Measurements from ENCODE around the gene RBMS1. TPM values are rescaled to one million over a fixed set of nuclear protein-coding genes. Genes with fewer than 3 reads are reported as not detected.

Gene RBMS1
- total RNA-seq, 1 donor from 2014 or later: 148 TPM

DNA sequence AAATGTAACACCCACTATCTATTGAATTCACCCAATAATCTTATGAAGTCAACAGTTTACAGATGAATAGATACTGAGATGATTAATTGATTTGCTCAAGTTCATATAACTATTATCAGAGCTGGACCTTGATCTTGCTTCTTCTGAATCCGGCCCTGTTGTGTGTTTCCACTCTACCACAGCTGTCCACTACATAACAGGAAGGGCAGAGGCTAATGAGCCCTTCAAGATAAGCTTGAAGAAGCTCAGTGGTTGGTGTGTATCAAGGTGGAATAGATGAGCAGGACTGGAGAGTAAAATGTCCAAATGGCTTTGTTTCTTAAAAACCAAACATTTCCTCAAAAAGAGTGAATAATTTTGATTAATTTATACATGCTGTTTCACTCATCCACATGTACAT lies 237.1 kb downstream of the RBMS1 start:
- Mint-ChIP-seq H3K27ac (ENCODE audit: unreplicated experiment) (no peak overlapping the region), H3K4me1 (ENCODE audit: low read depth, unreplicated experiment) (peaks cover 29% of the 10 kb centered on the region), H3K27me3 (ENCODE audit: low read depth, unreplicated experiment) (no peaks in the 10 kb centered on the region), H3K36me3 (ENCODE audit: low read depth, unreplicated experiment) (peaks cover 4% of the 10 kb centered on the region), H3K4me3 (ENCODE audit: unreplicated experiment) (no peak overlapping the region), H3K9me3 (ENCODE audit: unreplicated experiment) (peaks cover 1% of the 10 kb centered on the region)
- H3K9me3 ChIP-seq (ENCODE audit: insufficient read depth, low read depth, low read length): no peaks in the 10 kb centered on the region
- TF ChIP-seq, protein P1, sequence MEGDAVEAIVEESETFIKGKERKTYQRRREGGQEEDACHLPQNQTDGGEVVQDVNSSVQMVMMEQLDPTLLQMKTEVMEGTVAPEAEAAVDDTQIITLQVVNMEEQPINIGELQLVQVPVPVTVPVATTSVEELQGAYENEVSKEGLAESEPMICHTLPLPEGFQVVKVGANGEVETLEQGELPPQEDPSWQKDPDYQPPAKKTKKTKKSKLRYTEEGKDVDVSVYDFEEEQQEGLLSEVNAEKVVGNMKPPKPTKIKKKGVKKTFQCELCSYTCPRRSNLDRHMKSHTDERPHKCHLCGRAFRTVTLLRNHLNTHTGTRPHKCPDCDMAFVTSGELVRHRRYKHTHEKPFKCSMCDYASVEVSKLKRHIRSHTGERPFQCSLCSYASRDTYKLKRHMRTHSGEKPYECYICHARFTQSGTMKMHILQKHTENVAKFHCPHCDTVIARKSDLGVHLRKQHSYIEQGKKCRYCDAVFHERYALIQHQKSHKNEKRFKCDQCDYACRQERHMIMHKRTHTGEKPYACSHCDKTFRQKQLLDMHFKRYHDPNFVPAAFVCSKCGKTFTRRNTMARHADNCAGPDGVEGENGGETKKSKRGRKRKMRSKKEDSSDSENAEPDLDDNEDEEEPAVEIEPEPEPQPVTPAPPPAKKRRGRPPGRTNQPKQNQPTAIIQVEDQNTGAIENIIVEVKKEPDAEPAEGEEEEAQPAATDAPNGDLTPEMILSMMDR (IDR thresholded peaks at IDR 0.05; ENCODE audit: insufficient read depth, low read depth, low read length): no peak
- no peak for TF ChIP-seq EZH2 (IDR thresholded peaks at IDR 0.05; ENCODE audit: insufficient read depth, low read length)
- H3K36me3 ChIP-seq (ENCODE audit: insufficient read depth, low read length): no peaks in the 10 kb centered on the region
- peaks cover 4% of the 10 kb centered on the region for H3K4me1 ChIP-seq (ENCODE audit: insufficient read depth, low read length)
- no peak for FAIRE-seq
- H2AFZ ChIP-seq (ENCODE audit: low read depth, low read length): no peak overlapping the region
- H3K79me2 ChIP-seq (ENCODE audit: insufficient read depth, low read length): no peaks in the 10 kb centered on the region
- no peak for DNase-seq (ENCODE audit: low read depth)
- H4K20me1 ChIP-seq (ENCODE audit: insufficient read depth, low read length): no peaks in the 10 kb centered on the region
- no peak overlapping the region for H3K4me3 ChIP-seq (ENCODE audit: insufficient read depth, low read depth, low read length)
- no peak overlapping the region for H3K4me2 ChIP-seq (ENCODE audit: low read length)
- H3K27me3 ChIP-seq (ENCODE audit: insufficient read depth, low read length): no peaks in the 10 kb centered on the region
- H3K9ac ChIP-seq (ENCODE audit: low read length): no peak overlapping the region
- no peak overlapping the region for H3K27ac ChIP-seq (ENCODE audit: low read depth, low read length)

DNA sequence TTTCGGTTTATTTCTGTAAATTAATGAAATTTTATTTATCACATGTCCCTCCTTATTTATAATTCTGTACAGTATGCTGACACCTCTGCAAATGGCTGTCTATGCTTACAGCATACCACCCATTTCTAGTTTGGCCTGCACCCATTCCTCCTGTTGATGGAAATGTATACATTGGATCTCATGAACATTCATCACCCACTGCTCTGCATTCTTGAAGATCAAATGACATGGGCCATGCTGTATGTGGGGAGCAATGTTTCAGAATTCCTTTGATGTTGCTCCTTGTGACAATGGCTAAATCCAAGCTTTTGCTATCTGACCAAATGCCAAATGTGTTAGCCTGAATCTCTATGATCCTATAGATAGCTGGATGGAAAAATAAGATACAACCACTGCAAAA lies 238.2 kb downstream of the RBMS1 start:
- no peak overlapping the region for H3K4me3 ChIP-seq (ENCODE audit: insufficient read depth, low read depth, low read length)
- Mint-ChIP-seq H3K4me1 (ENCODE audit: low read depth, unreplicated experiment) (peaks cover 29% of the 10 kb centered on the region), H3K9me3 (ENCODE audit: unreplicated experiment) (peaks cover 1% of the 10 kb centered on the region), H3K4me3 (ENCODE audit: unreplicated experiment) (no peak overlapping the region), H3K27ac (ENCODE audit: unreplicated experiment) (no peak overlapping the region), H3K36me3 (ENCODE audit: low read depth, unreplicated experiment) (peaks cover 2% of the 10 kb centered on the region), H3K27me3 (ENCODE audit: low read depth, unreplicated experiment) (no peaks in the 10 kb centered on the region)
- peaks cover 4% of the 10 kb centered on the region for H3K4me1 ChIP-seq (ENCODE audit: insufficient read depth, low read length)
- H4K20me1 ChIP-seq (ENCODE audit: insufficient read depth, low read length): no peaks in the 10 kb centered on the region
- no peak overlapping the region for H3K27ac ChIP-seq (ENCODE audit: low read depth, low read length)
- no peak for FAIRE-seq
- no peaks in the 10 kb centered on the region for H3K36me3 ChIP-seq (ENCODE audit: insufficient read depth, low read length)
- no peak overlapping the region for H3K9ac ChIP-seq (ENCODE audit: low read length)
- H3K4me2 ChIP-seq (ENCODE audit: low read length): no peak overlapping the region
- H3K79me2 ChIP-seq (ENCODE audit: insufficient read depth, low read length): no peaks in the 10 kb centered on the region
- H3K27me3 ChIP-seq (ENCODE audit: insufficient read depth, low read length): no peaks in the 10 kb centered on the region
- no peak for TF ChIP-seq EZH2 (IDR thresholded peaks at IDR 0.05; ENCODE audit: insufficient read depth, low read length)
- TF ChIP-seq, protein P1 (IDR thresholded peaks at IDR 0.05; ENCODE audit: insufficient read depth, low read depth, low read length): no peak
- no peaks in the 10 kb centered on the region for H3K9me3 ChIP-seq (ENCODE audit: insufficient read depth, low read depth, low read length)
- H2AFZ ChIP-seq (ENCODE audit: low read depth, low read length): no peak overlapping the region
- DNase-seq (ENCODE audit: low read depth): no peak

DNA sequence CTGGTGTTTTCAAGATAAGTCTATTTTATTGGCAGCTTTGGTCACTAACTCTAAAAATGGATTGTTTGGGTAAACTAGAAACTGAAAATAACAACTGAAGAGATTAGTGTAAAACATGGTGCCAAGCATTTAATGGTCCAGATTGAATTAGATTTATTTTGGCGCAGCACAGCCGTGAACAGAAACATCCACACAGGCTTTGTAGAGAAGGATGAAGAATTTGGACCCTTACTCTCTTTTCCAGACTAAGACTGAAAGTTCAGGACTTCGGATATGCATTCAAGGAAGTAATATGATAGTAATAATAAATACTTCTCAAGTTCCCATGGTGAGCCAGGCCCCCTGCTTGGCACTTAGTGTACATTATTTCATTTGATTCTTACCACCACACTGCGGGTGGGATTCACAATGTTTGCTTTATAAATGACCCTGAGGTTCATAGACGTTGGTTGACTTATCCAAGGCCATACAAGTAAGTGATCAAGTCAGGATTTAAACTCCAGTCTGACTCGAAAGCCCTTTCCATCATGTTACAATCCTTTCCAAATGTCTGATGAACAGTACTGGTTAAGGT lies 239.3 kb downstream of the RBMS1 start:
- no peak overlapping the region for H3K9ac ChIP-seq (ENCODE audit: low read length)
- H3K27me3 Mint-ChIP-seq (ENCODE audit: low read depth, unreplicated experiment): no peaks in the 10 kb centered on the region

More for the DNA sequence above, 239.3 kb downstream of the RBMS1 start:
- Mint-ChIP-seq H3K27ac (ENCODE audit: unreplicated experiment) (no peak overlapping the region), H3K36me3 (ENCODE audit: low read depth, unreplicated experiment) (peaks cover 2% of the 10 kb centered on the region), H3K4me1 (ENCODE audit: low read depth, unreplicated experiment) (peaks cover 29% of the 10 kb centered on the region), H3K4me3 (ENCODE audit: unreplicated experiment) (no peak overlapping the region), H3K9me3 (ENCODE audit: unreplicated experiment) (peaks cover 1% of the 10 kb centered on the region)
- H3K79me2 ChIP-seq (ENCODE audit: insufficient read depth, low read length): no peaks in the 10 kb centered on the region
- no peak overlapping the region for H2AFZ ChIP-seq (ENCODE audit: low read depth, low read length)
- H3K9me3 ChIP-seq (ENCODE audit: insufficient read depth, low read depth, low read length): no peaks in the 10 kb centered on the region
- H3K4me2 ChIP-seq (ENCODE audit: low read length): no peak overlapping the region
- TF ChIP-seq EZH2 (IDR thresholded peaks at IDR 0.05; ENCODE audit: insufficient read depth, low read length): no peak
- TF ChIP-seq, protein P1 (IDR thresholded peaks at IDR 0.05; ENCODE audit: insufficient read depth, low read depth, low read length): no peak
- H3K4me1 ChIP-seq (ENCODE audit: insufficient read depth, low read length): peaks cover 4% of the 10 kb centered on the region
- DNase-seq (ENCODE audit: low read depth): no peak
- no peaks in the 10 kb centered on the region for H3K36me3 ChIP-seq (ENCODE audit: insufficient read depth, low read length)
- H3K4me3 ChIP-seq (ENCODE audit: insufficient read depth, low read depth, low read length): no peak overlapping the region
- no peaks in the 10 kb centered on the region for H4K20me1 ChIP-seq (ENCODE audit: insufficient read depth, low read length)
- H3K27me3 ChIP-seq (ENCODE audit: insufficient read depth, low read length): no peaks in the 10 kb centered on the region
- FAIRE-seq: no peak
- H3K27ac ChIP-seq (ENCODE audit: low read depth, low read length): no peak overlapping the region
